HEK293 (cell line): ENCODE results near the gene FER1L5.

Experiments
- PBX3 ChIP-seq: sonication (generic); formaldehyde crosslinking; IDR thresholded peaks from 2 replicates; pipeline ENCODE4 v1.8.1; 2022; ENCODE audit warnings: mild to moderate bottlenecking, moderate library complexity, missing genetic modification reagents
- REST ChIP-seq: fragments of 450-650 bp; formaldehyde crosslinking; IDR thresholded peaks from 2 replicates; pipeline ENCODE4 v1.5.1; 2016; ENCODE audit warnings: missing biosample characterization, missing genetic modification characterization
- TSHZ1 ChIP-seq: fragments of 450-650 bp; formaldehyde crosslinking; IDR thresholded peaks from 2 replicates; pipeline ENCODE4 v1.5.1; 2016; ENCODE audit warnings: missing biosample characterization, missing genetic modification characterization, borderline replicate concordance
- ZNF23 ChIP-seq: fragments of 450-650 bp; formaldehyde crosslinking; IDR thresholded peaks from 2 replicates; pipeline ENCODE4 v1.5.1; 2016; ENCODE audit warnings: missing biosample characterization, missing genetic modification characterization, borderline replicate concordance
- ZNF664 ChIP-seq: fragments of 450-650 bp; formaldehyde crosslinking; IDR thresholded peaks from 2 replicates; pipeline ENCODE4 v1.5.1; 2016; ENCODE audit warnings: missing biosample characterization, missing genetic modification characterization

GRCh38 chr2:96622544-96622943 lies 20.0 kb upstream of the FER1L5 start:
- TF ChIP-seq TSHZ1, result no peak
- TF ChIP-seq ZNF664 (tag by site-specific recombination), result no peak
- no peak for TF ChIP-seq REST (tag by site-specific recombination)
- TF ChIP-seq ZNF23 (tag by site-specific recombination), result no peak
- no peak for TF ChIP-seq PBX3 (CRISPR knock-in tag)
